Hematopoietic multipotent progenitor cell treated with erythropoietin and hydrocortisone succinate and interleukin-3 and kit ligand, for 15 days (in vitro differentiated cells): Measurements from ENCODE around the gene AKR1C3.
"Not testable (repeated sequence)": the region's sequence is repeated elsewhere in the genome, so short reads cannot be mapped to it uniquely, and the experiment has no call there.

Experiments
- DNase-seq: peaks from one replicate; pipeline ENCODE4 v3.0.0-alpha.2; 2015; ENCODE audit warnings: low spot score

The AKR1C3 gene

DNA sequence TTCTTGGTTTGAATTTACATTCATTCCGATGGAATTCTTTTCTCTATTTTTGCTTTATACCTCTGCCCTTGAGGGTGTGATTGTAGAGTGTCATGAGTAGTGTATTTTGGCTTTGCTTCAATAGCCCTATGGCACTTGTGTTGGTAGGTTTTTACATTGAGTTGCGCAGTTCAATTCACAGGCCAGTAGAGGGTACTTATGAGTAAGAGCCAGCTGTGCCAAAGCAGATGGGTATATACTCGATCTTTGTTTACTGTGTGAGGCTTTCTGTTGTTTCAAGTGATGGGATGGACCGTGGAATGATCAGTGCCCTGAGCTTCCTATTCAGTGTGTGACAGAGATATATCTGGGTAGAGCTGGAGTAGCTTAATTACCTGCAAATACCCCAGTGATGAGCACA is 4.3 kb upstream of the AKR1C3 start:
- peak; percentile 41 for DNase-seq

DNA sequence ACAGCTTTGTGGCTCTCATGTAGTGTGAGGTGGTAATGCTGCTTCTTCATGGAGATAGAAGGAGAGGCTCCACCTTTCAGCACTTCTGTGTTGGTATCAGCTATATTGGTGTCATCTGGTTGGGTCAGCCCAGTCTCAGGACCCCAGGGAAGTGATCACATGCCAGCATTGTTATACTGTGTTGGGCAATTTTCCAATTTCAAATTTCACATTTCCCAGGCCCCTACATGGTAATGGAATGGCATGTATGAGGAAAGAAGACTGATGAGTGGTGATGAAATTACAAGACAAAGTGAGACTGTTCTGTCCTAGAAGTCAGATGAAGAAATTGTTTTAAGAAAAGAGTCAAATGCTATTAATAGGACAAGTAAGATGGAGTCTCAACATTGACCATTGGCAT is 3.7 kb upstream of the AKR1C3 start:
- DNase-seq = no peak

DNA sequence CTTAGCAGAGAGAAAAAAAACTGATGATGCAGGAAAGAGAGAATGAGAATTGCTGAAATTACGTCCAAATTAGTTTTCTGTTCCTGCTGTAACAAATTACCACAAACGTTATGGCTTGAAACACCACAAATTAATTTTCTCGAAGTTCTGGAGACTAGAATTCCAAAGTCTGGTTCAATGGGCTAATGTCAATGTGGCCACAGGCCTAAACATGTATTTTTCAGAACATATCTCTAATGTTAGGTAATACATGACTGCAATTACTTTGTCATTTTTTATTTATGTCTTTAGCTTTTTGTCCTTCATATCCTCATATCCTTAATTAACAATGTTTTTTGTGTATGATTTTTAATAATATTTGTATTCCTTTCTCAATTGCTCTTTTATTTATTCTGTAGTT is 3.0 kb upstream of the AKR1C3 start:
- no peak for DNase-seq

DNA sequence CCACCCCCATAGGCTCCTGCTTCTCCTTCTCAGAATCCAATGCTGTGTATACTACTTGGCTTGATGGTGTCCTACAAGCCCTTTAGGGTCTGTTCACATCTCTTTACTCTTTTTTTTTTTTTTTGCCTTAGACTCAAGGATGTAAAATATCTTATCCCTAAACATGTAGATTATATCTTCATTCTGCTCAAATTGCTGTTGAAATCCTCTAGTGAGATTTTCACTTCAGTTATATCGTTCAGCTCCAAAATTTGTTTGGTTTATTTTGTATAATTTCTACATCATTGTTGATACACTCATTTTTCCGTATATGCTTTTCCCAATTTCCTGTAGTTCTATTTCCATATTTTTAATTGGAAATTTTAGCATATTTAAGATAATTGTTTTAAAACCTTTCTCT is 1.8 kb upstream of the AKR1C3 start:
- DNase-seq = no peak

DNA sequence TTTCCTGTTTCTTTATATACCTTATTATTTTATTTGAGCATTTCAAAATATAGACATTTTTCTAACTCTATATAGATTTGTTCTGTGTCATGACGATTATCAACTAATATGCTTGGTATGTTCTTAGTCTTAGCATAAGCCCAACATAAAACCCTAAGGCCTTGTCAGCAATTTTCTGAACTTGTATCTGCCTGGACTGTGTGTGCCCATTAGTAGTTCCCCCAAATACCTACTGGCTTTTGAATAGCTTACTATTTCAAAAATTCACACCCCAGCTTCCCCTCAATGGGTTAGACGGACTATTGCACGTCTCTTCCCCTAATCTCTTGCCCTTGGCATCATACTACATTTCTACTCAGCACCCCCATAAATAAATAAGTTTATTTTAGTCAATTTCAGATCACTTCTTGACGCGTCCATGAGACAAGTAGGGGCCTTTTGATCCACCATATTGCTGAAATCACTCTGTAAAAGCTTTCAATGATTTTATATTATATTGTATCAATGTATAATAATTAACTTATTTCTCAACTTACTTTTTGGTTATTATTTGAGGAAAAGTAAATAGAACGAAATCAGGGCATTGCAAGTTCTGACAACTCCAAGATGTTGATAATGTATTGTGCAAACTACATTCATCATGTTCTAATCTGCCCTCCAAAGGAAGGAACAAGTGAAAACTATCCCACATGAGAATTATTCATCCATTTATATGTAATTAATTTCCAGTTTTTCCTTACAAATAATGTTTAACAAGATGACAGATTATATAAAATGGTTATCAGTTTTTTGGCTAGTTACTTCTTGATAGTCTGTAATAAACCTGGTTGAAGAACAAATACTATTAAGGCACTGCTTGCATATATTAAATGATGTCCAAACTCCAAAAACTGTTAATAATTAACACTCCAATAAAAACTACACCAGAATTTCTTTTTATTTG is 1.1 kb upstream of the AKR1C3 start:
- no peak for DNase-seq

DNA sequence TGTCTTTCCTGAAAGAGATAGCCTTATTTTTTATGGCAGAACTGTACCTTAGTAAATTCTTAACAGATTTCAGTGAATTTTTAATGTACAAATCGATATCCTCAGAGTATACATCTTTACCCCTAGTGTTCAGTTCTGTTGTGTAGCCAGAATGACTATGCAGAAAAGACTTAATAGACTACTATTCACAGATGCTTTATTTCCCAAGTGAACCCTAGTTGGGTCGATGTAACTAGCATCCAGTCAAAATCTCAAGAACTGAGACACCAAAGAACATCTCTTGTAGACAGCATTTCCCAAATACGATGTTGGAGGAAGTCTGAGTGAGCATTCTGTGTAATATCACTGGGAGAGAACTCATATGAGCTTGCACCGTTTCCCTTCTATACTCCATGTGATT is 1.5 kb downstream of the AKR1C3 start:
- DNase-seq = peak; percentile 36

DNA sequence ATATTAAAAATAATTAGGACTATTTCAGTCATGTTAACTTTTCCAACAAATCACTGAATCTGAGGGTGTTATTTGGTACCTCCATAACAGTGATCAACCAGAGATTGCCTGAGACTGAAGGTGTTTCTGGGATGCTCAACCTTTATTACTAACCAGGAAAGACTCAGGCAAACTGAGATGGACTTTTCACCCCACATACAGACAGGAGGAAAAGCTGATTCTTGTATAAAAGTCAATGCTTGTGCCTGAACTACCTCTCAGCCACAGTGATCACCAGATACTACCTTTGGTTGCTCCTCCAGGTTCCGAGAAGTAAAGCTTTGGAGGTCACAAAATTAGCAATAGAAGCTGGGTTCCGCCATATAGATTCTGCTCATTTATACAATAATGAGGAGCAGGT is 1.9 kb downstream of the AKR1C3 start:
- DNase-seq = no peak

DNA sequence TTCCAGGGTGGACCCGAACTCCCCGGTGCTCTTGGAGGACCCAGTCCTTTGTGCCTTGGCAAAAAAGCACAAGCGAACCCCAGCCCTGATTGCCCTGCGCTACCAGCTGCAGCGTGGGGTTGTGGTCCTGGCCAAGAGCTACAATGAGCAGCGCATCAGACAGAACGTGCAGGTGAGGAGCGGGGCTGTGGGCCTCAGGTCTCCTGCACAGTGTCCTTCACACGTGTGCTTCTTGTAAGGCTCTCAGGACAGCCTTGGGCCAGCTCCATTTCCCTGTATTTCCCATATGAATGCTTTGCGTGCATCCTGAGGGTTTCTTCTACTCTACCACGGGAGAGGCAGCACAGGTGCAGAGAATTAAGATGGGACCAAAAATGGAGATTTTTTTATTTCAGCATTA is 8.3 kb downstream of the AKR1C3 start:
- DNase-seq = not testable (repeated sequence)

DNA sequence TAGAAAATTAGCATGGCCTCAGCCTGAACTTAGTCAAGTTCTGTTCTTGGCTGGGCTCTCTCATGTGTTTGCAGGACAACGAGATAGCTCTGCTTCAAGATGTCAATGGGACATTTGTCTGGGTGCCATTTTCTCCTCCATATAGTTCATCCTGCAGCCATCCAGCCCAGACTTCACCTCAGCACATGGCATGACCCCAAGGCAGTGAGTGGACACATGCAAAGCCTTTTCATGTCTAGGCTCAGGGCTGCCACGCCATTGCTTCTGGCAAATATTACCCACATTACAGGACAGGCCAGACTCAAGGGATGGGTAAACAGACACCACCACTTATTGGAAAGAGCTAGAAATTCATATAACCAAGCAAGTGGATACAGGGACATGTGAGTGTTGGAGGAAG is 9.3 kb downstream of the AKR1C3 start:
- no peak for DNase-seq

DNA sequence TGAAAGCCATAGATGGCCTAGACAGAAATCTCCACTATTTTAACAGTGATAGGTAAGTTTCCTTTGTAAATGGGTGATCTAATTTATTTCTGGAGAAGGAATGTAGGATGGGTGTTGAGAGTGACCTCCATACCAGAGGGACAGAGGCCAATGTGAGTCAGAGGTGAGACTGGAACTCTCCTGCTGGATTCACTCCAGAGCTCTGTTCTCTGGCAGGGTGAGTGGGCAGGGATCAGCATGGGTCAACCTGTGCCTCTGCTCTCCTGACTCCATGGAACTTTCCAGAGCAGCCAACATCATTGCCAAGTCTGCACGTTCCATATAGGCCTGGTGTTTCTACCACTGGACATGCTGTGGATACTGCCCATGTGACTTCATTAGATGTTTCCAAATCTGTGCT is 11.4 kb downstream of the AKR1C3 start:
- no peak for DNase-seq

DNA sequence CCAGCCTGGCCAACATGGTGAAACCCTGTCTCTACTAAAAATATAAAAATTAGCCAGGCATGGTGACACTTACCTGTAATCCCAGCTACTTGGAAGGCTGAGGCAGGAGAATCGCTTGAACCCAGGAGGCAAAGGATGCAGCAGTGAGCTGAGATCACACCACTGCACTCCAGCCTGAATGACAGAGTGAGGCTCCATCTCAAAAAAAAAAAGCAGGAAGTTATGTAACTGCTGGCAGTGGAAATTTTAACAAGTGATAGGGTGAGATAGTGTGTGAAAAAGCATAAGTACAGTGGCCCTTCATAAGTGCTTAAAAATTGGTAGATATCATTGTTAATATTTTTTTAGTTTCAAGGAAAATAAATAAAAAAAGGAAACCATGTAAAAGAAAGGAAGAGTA is 12.3 kb downstream of the AKR1C3 start:
- no peak for DNase-seq

DNA sequence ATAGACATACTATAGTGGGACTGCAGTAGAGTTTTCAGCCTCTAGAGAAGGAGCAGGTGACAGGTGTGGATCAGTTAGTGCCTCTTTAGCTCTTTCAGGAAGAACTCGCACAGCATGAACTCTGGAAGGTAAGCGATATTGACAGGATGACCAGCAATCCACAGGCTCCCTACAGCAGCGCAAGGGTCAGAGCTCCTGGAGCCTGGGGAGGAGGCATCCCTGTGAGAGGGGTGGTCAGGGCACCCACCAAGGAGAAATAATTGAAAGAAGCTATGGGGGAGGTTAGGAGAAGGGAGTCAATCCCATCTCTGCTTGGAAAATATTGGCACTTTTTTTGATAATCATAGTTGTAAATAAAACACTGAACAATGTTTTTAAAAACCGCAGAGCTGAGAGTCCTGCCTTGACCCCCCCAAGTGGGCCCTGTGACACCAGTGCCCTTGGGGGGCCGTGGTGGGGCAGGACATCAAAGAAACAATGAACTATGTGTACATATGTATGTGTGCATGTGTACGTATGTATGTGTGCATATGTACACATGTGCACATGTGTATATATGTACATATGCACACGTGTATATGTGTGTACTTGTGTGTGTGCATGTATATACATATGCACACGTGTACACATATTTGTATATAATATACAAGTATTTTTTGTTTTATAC is 13.8 kb downstream of the AKR1C3 start:
- no peak for DNase-seq

DNA sequence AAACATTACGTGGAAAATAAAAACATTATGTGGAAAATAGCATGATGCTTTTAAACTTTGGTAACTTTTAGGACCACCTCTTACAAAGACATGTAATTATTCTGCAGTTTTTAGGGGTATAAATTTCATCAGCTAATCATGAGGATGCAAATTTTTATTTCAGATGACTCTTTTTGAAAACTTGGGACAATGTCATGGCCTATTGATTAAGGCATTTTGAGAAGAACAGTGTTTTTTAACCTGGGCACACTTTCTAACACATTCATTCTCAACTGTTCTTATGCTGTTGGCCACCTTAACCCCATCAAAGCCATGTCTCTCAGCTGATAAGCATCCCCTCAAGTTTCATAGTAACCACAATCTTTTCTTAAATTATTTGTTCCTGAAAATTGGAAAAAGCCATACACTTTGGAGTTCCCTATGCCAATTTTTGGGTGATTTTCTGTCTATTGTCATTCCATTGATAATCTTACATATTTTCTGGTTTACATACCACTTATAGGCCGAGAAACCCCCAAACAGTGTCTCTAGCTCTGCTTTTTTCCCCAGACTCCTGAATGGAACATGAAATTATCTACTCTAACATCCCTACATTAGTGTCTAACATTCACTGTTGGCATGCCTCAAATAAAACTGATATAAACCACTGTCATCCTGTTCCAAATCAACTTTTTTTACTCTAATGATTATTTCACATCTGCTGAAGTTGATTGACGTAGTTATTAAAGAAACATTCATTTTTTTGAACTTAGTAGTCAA is 14.6 kb downstream of the AKR1C3 start:
- no peak for DNase-seq

DNA sequence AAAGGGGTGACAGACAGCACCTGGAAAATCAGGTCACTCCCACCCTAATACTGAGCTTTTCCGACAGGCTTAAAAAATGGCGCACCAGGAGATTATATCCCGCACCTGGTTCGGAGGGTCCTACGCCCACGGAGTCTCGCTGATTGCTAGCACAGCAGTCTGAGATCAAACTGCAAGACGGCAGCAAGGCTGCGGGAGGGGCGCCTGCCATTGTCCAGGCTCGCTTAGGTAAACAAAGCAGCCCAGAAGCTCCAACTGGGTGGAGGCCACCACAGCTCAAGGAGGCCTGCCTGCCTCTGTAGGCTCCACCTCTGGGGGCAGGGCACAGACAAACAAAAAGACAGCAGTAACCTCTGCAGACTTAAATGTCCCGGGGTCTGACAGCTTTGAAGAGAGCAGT is 15.6 kb downstream of the AKR1C3 start:
- not testable (repeated sequence) for DNase-seq

DNA sequence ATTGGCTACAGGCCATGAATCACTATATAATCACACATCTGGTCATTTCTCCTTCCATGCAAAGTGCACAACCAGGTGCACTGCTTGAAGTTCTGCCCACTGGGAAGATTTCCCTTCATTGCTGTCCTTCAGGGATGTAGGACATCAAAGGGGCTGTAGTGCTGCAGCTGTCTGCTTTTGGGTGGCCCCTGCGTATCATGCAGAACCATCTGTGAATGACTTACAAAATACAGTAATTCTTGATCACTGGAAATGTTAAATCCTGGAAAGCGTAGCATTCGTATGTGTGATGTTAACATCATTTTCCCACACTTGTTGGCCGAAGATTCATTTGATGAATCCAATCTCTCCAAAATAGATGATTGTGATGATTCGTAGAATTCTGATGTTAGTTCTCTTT is 22.4 kb downstream of the AKR1C3 start:
- no peak for DNase-seq

DNA sequence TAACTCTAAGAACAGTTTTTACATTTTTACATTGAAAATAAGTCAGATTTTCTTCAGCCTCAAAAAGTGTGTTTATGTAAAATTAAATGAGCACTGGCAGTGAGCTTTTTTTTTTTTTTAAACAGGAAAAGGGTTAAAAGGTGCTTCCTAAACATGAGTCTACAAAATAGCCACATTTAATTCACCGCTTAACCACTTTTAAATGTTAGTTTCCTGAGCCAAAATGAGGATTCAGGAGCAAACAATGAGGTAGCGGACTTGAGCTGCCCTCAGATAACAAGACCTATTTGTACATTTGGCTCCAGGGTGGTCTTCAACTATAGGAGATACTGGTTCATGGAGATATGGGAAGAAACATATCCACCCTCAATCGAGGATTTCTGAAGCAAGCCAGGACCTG is 22.8 kb downstream of the AKR1C3 start:
- DNase-seq = no peak

DNA sequence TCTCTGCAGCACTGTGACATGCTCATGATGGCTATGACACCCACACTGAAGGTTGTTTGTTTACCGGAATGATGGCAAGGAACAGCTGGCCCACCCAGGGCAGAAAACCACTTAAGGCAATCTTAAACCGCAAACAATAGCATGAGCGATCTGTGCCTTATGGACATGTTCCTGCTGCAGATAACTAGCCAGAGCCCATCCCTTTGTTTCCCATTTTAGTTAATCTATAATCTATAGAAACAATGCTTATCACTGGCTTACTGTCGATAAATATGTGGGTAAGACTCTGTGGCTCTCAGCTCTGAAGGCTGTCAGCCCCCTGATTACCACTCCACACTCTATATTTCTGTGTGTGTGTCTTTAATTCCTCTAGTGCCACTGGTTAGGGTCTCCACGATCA is 25.8 kb downstream of the AKR1C3 start:
- not testable (repeated sequence) for DNase-seq

DNA sequence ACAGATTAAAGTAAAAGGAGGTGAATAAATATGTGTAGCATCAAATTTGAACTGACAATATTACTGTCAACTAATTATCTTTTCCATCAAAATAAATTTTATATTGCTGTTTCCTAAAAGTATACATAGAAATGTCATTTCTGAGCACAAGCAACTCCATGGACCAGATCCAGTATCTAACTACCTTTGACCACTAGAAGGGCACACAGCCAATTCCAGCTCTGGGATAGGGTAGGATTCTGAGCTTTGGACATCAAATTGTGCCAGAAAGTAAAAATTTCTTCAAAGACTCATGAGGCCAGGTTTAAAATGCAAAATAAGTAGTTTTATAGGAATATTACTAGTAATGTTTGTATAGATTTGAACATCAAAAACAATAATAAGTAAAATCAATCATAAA is 29.7 kb downstream of the AKR1C3 start:
- no peak for DNase-seq

DNA sequence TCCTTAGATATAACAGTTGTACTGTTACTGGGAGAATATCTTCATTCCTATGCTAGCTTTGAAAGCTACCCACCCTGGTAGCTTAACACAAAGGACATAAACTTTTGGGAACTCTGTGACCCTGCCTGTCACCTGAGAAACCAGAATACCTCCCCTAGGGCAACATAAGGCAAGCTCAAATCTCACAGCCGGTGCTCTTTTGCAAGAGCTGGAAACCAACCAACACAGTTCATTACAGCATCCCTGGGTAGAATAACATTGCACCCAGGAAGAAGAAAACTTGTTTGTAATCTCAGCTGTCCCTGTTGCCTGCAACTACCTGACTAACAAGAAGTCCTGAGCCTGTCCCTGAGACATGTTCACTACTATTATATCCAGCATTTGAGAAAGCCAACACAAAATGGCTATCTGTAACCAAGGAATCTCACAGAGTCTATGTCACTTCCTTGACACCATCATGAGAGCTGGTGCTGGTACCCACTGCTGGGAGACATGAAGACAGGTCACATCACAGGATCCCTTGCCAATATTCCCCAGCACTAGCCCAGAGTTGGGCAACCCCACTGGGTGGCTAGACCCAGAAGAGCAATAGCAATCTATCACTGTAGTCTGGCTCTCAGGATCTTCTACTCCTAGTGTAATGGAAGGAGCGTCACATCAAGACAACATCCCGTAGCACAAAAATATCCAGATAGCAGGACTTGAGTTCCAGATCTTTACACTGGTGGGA is 31.3 kb downstream of the AKR1C3 start:
- no peak for DNase-seq

DNA sequence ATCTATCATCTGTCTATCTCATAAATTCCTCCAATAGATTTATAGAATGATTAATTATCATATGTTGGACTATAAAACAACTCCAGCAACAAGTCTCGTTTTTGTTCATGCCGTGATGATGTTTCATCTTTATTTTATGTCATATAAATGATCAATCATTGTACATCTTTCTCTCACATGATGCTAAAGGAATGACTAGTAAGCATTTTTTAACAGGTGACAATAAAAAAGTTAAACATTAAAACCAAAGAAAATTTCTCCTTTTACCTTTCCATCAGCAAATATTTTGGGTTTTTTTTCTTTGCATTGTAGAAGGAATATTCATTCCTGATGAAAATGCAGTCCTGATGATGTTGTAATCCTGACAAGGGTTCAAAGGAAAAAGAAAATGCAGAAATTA is 41.4 kb downstream of the AKR1C3 start:
- DNase-seq = no peak

DNA sequence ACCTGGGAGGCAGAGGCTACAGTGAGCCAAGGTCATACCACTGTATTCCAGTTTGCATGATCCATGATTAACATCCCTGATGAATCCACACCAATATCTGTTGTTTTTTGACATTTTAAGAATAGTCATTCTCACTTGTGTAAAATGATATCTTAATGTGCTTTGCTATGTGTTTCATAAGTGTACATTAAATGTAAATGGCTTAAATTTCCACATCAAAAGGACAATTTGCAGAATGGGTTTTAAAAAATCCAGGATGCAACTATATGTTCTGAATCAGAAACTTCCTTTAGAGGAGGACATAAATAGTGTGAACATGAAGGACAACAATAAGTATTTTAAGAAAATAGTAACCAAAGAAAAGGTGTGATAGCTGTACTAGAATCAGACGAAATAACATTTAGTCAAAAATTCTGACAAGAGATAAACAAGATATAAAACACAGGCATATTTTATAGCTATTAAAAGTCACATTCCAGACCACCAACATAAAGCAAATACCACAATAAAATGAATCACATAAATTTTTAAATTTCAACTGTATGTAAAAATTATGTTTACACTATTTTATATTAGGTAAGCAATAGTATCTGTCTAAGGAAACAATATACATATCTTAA is 42.4 kb downstream of the AKR1C3 start:
- no peak for DNase-seq

DNA sequence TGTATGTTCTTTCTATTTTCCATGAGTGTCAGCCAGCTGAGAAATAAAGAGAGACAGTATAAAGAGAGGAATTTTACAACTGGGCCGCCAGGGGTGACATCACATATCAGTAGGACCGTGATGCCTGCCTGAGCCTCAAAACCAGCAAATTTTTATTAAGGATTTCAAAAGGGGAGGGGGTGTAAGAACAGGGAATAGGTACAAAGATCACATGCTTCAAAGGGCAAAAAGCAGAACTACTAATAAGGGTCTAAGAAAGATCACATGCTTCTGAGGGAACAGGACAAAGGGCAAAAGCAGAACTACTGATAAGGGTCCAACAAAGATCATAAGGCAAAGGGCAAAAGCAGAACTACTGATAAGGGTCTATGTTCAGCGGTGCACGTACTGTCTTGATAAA is 43.5 kb downstream of the AKR1C3 start:
- not testable (repeated sequence) for DNase-seq
